ENCODE measurements around the gene ZBTB32.

The ZBTB32 gene

GRCh38 chr19:35725216-35725861 is 21.0 kb downstream of the ZBTB32 start:
- TF ChIP-seq, protein P1, sequence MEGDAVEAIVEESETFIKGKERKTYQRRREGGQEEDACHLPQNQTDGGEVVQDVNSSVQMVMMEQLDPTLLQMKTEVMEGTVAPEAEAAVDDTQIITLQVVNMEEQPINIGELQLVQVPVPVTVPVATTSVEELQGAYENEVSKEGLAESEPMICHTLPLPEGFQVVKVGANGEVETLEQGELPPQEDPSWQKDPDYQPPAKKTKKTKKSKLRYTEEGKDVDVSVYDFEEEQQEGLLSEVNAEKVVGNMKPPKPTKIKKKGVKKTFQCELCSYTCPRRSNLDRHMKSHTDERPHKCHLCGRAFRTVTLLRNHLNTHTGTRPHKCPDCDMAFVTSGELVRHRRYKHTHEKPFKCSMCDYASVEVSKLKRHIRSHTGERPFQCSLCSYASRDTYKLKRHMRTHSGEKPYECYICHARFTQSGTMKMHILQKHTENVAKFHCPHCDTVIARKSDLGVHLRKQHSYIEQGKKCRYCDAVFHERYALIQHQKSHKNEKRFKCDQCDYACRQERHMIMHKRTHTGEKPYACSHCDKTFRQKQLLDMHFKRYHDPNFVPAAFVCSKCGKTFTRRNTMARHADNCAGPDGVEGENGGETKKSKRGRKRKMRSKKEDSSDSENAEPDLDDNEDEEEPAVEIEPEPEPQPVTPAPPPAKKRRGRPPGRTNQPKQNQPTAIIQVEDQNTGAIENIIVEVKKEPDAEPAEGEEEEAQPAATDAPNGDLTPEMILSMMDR (IDR thresholded peaks at IDR 0.05; ENCODE audit: insufficient read depth, low read depth, low read length, missing control alignments): no peak
- H3K4me3 ChIP-seq (ENCODE audit: low read depth, low read length): no peak overlapping the region
- DNase-seq (ENCODE audit: low read depth): no peak

DNA sequence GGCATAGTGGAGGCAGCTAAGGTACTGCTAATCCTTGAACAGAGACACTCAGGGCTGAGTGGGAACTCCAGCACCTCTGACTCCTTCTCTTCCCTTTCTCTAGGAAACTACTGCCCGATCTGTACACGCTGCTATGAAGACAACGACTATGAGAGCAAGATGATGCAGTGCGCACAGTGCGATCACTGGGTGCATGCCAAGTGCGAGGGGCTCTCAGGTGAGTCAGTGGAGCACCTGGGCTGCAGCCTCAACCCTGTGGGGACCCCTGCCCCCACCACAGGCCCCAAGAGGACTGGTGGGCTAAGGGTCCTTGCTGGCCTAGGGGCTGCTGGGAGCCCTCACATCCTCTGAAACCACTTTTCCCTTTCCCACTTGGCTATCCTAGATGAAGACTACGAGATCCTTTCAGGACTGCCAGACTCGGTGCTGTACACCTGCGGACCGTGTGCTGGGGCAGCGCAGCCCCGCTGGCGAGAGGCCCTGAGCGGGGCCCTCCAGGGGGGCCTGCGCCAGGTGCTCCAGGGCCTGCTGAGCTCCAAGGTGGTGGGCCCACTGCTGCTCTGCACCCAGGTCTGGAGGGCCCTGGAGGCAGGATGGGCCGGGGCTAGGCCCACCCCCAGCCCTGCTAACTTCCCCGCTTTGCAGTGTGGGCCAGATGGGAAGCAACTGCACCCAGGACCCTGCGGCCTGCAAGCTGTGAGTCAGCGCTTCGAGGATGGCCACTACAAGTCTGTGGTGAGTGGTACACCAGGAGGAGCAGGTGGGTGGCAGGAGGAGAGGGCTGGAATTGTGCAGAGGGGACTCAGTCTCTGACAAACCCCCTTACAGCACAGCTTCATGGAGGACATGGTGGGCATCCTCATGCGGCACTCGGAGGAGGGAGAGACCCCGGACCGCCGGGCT is 22.9 kb downstream of the ZBTB32 start:
- TF ChIP-seq, protein P1 (IDR thresholded peaks at IDR 0.05; ENCODE audit: insufficient read depth, low read depth, low read length, missing control alignments): no peak
- DNase-seq (ENCODE audit: low read depth): no peak
- H3K4me3 ChIP-seq (ENCODE audit: low read depth, low read length): no peak overlapping the region

DNA sequence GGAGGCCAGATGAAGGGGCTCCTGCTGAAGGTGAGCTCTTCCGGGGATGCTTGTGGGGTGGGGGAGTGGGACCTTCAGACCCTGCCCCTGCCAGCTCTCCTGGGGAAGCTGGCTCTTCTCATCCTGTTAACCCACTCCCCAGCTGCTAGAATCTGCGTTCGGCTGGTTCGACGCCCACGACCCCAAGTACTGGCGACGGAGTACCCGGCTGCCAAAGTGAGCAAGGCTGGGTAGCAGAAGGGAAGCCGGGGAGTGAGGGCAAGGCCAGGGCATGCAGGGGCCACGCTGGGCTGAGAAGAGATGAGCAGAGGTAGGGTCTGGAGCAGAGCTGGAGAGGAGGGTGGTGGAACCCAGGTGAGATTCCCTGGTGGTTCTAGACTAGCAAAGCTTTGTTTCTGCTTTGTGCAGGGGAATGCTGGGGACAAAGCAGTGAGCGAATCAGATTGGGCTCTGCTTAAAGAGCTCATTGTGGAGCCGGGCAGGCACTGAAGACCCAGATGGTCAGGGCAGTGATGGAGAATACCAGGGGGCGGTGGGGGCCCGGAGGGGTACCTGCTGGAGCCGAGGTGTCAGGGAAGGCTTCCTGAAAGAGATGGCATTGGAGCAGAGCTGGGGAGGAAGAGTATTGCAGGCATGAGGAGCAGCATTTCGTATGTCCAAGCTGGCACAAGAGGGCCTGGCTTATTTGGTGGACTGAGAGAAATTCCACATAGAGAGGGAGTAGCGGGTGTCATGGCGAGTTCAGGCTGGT is 23.8 kb downstream of the ZBTB32 start:
- no peak overlapping the region for H3K4me3 ChIP-seq (ENCODE audit: low read depth, low read length)
- TF ChIP-seq, protein P1 (IDR thresholded peaks at IDR 0.05; ENCODE audit: insufficient read depth, low read depth, low read length, missing control alignments): no peak
- DNase-seq (ENCODE audit: low read depth): no peak

DNA sequence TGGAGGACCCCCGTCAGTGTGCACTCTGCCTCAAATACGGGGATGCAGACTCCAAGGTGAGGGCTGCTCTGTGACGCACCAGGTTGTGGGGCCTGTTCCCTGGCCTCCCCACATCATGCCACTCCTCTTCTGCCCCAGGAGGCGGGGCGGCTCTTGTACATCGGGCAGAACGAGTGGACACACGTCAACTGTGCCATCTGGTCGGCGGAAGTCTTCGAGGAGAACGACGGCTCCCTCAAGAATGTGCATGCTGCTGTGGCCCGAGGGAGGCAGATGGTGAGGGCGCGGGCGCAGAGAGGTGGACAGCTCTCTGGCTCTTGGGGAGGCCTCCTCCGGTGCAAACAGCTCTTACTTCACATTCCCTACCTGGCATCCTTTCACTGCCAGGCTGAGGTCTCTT is 24.7 kb downstream of the ZBTB32 start:
- H3K4me3 ChIP-seq (ENCODE audit: low read depth, low read length): no peak overlapping the region
- TF ChIP-seq, protein P1 (IDR thresholded peaks at IDR 0.05; ENCODE audit: insufficient read depth, low read depth, low read length, missing control alignments): no peak
- DNase-seq (ENCODE audit: low read depth): no peak

DNA sequence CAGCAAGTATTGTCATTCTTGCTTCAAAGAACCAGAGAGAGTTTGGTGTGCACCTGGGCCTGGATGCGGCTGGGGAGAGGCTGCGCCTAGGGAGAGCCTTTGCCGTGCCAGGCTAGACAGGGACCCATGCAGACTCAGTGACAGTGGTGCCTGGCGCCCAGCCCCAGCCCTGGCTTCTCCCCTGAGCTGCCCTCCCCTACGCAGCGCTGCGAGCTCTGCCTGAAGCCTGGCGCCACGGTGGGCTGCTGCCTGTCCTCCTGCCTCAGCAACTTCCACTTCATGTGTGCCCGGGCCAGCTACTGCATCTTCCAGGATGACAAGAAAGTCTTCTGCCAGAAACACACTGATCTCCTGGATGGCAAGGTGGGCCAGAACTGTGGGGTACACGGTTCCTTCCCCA is 25.4 kb downstream of the ZBTB32 start:
- TF ChIP-seq, protein P1 (IDR thresholded peaks at IDR 0.05; ENCODE audit: insufficient read depth, low read depth, low read length, missing control alignments): no peak
- DNase-seq (ENCODE audit: low read depth): no peak
- no peak overlapping the region for H3K4me3 ChIP-seq (ENCODE audit: low read depth, low read length)

DNA sequence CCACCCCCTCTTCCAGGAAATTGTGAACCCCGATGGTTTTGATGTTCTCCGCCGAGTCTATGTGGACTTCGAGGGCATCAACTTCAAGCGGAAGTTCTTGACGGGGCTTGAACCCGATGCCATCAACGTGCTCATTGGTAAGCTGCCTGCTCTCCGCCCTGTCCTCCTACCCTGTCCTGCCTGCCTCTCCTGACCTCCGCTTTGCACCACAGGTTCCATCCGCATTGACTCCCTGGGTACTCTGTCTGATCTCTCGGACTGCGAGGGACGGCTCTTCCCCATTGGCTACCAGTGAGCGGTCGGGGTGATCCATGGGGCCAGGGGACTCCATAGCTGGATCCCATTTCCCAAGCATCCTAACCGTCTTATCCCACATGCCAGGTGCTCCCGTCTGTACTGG is 26.0 kb downstream of the ZBTB32 start:
- TF ChIP-seq, protein P1 (IDR thresholded peaks at IDR 0.05; ENCODE audit: insufficient read depth, low read depth, low read length, missing control alignments): no peak
- H3K4me3 ChIP-seq (ENCODE audit: low read depth, low read length): no peak overlapping the region
- DNase-seq (ENCODE audit: low read depth): no peak
